C4-2B (cell line): ENCODE results near the gene NUMB.
"Not testable (repeated sequence)": the region's sequence is repeated elsewhere in the genome, so short reads cannot be mapped to it uniquely, and the experiment has no call there.

ENCODE experiments used
- H3K27ac ChIP-seq: fragments of 450-650 bp; 2 replicates; pipeline ENCODE4 v1.5.1; 2017
- ZFX ChIP-seq: fragments of 450-650 bp; IDR thresholded peaks from 2 replicates; pipeline ENCODE4 v1.6.1; 2017
- TF ChIP-seq, protein P1 (sequence below): fragments of 450-650 bp; conservative IDR thresholded peaks from 2 replicates; pipeline ENCODE4 v1.5.1; 2017; ENCODE audit warnings: mild to moderate bottlenecking

Gene NUMB

DNA sequence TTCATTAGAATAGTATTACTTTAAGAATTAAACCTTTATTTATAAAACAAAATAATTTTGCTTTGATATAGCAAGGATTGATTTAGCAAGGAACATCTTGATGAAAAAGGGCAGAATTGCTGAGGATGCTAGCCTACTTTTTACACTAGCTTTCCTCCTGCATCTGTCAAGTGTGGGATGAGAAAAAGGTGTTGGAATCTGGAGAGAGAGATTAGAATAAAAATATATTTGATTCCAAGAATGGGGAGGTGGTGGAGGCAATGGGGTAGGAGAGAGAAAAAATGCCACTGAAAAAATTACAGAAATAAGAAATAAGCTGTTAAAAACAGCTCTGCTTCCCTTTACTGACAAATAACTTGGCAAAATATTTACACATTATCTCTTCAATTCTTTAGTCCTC lies 98.9 kb downstream of the NUMB start:
- no peak overlapping the region for H3K27ac ChIP-seq
- no peak for TF ChIP-seq ZFX
- TF ChIP-seq, protein P1, sequence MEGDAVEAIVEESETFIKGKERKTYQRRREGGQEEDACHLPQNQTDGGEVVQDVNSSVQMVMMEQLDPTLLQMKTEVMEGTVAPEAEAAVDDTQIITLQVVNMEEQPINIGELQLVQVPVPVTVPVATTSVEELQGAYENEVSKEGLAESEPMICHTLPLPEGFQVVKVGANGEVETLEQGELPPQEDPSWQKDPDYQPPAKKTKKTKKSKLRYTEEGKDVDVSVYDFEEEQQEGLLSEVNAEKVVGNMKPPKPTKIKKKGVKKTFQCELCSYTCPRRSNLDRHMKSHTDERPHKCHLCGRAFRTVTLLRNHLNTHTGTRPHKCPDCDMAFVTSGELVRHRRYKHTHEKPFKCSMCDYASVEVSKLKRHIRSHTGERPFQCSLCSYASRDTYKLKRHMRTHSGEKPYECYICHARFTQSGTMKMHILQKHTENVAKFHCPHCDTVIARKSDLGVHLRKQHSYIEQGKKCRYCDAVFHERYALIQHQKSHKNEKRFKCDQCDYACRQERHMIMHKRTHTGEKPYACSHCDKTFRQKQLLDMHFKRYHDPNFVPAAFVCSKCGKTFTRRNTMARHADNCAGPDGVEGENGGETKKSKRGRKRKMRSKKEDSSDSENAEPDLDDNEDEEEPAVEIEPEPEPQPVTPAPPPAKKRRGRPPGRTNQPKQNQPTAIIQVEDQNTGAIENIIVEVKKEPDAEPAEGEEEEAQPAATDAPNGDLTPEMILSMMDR = no peak

GRCh38 chr14:73358187-73358586 lies 100.2 kb downstream of the NUMB start:
- no peak for TF ChIP-seq ZFX
- TF ChIP-seq, protein P1 = no peak
- H3K27ac ChIP-seq = no peak overlapping the region

GRCh38 chr14:73349091-73349490 lies 109.3 kb downstream of the NUMB start:
- not testable (repeated sequence) for H3K27ac ChIP-seq

- no peak overlapping the region for H3K27ac ChIP-seq
- TF ChIP-seq, protein P1 = no peak
- TF ChIP-seq ZFX = no peak
Measured at GRCh38 chr14:73344319-73344718, 114.0 kb downstream of the NUMB start.

GRCh38 chr14:73342670-73343069 lies 115.7 kb downstream of the NUMB start:
- no peak overlapping the region for H3K27ac ChIP-seq
- TF ChIP-seq, protein P1 = no peak
- no peak for TF ChIP-seq ZFX

- no peak overlapping the region for H3K27ac ChIP-seq
- no peak for TF ChIP-seq ZFX
- TF ChIP-seq, protein P1 = no peak
Measured at GRCh38 chr14:73339846-73340595, 118.3 kb downstream of the NUMB start.

DNA sequence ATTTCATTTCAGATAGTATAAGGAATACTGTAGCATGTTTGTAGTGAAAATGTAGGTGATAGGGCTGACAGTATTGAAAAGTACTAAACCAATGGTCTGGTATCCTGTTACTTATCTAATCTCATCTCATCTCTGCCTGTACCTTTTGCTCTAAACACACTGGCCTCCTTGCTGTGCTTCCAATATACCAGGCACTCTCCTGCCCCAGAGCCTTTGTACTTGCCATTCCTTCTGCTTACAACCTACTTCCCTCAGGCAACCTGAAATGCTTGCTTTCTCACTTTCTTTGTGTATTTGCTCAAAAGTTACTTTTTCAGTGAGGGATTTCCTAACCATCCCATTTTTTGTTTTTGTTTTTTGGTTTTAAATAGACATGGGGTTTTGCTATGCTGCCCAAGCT lies 119.1 kb downstream of the NUMB start:
- no peak overlapping the region for H3K27ac ChIP-seq
- TF ChIP-seq ZFX = no peak
- TF ChIP-seq, protein P1 = no peak

DNA sequence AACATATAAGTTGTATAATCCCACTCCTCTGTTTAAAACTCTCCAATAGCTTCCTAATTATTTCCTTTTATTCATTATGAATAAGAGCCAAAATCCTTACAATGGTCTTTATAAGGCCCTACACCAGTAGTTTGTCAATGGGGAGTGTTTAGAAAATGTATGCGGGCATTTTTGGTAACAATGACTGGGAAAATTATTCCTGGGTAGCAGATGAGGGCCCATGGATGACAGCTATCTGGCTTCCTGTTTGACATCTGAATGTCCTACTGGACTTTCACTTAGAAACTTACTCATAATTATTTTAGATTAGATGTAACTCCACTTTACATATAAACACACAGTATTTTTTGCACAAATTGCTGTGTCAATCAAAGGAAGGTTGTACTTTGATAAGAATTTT lies 119.8 kb downstream of the NUMB start:
- no peak for TF ChIP-seq ZFX
- TF ChIP-seq, protein P1 = no peak
- H3K27ac ChIP-seq = no peak overlapping the region
